ENCODE data around the gene C2orf49. TPM values are rescaled to one million over a fixed set of nuclear protein-coding genes. Genes with fewer than 3 reads are reported as not detected.

Gene C2orf49
- polyA plus RNA-seq, 5 donors: 19.0 to 31.5 (median 26.9) TPM

Other genes starting within 250 kb of the C2orf49 start
- under 1 TPM in 3 of 5 donors, not detected in 2; 0.10 to 0.13 (median 0.12) TPM for gene GPR45, start 95.8 kb upstream of the C2orf49 start, polyA plus RNA-seq (ENCODE audit: insufficient read depth in 1 of 5, insufficient read length in 5 of 5, low replicate concordance in 1 of 5)
- 10 to 100 TPM; 13.1 to 16.9 (median 13.3) TPM for gene TGFBRAP1, start 7.8 kb upstream of the C2orf49 start, polyA plus RNA-seq (ENCODE audit: insufficient read depth in 1 of 5, insufficient read length in 5 of 5, low replicate concordance in 1 of 5)
- gene FHL2, start 61.5 kb downstream of the C2orf49 start, polyA plus RNA-seq (ENCODE audit: insufficient read depth in 1 of 5, insufficient read length in 5 of 5, low replicate concordance in 1 of 5): 1 to 10 TPM; 5.2 to 8.0 (median 6.8) TPM

All from right lung (tissue), 5 donors.